Coronary artery (tissue), 2 donors: Measurements from ENCODE around the gene DDX31.
"Not testable (repeated sequence)": the region's sequence is repeated elsewhere in the genome, so short reads cannot be mapped to it uniquely, and the experiment has no call there.

Source experiments
- DNase-seq: peaks from one replicate; pipeline ENCODE4 v3.0.0-alpha.2; 2017; ENCODE audit warnings: low spot score
- H3K27ac ChIP-seq, 2 donors: fragments of 200-600 bp; sonication (generic); one replicate each; pipeline ENCODE4 v1.5.1; 2016 to 2019
- H3K4me3 ChIP-seq: fragments of 200-600 bp; sonication (generic); 2 replicates; pipeline ENCODE4 v1.5.1; 2016; ENCODE audit warnings: mild to moderate bottlenecking, moderate library complexity
- TF ChIP-seq, protein P1 (sequence below): fragments of 200-600 bp; sonication (generic); IDR thresholded peaks from one replicate; pipeline ENCODE4 v1.5.1; 2019; ENCODE audit warnings: antibody characterized with exemption

The DDX31 gene

DNA sequence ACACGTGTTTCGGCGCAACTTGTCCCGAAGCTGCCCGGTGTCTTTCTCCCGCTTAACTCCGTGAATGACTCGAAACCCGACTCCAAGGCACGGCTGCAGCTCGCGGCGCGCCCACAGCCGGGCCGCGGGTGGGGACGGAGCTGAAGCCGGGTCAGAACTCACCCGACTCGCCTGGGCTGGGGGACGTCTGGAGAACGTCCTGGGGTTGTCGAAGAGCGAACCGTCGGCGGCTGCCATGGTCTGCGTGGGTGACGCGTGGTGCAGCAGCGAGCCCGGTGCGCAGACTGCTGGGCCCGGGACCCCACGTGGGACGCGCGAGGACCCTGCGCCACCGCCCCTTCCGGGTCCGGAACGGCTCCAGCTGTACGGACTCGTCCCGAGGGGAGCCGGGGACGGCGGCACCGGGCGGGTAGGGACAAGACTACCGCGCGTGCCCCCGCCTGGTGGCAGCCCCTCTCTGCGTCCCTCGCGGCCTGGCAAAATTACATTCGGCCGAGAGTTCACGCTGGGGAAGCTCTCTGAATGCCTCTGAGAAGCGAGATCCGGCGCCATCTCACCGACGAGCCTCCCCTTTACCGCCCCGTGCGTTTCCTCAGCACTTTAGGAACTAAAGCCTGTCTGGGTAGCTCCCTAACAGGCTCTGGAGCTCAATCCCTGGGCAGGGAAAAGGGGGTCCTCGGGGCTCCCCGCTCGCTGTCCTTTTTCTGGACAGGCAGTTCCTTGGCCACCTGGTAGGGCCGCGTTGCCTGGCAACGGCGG lies at the start of gene DDX31:
Gene DDX31, minus strand, starts transcription at position 286 of the 759 bp plus-strand sequence. Its CDS starts 49 bp downstream, at position 237.
- peak within 1 kb of the TSS; percentile 91 to 99 for H3K27ac ChIP-seq
- TF ChIP-seq, protein P1, sequence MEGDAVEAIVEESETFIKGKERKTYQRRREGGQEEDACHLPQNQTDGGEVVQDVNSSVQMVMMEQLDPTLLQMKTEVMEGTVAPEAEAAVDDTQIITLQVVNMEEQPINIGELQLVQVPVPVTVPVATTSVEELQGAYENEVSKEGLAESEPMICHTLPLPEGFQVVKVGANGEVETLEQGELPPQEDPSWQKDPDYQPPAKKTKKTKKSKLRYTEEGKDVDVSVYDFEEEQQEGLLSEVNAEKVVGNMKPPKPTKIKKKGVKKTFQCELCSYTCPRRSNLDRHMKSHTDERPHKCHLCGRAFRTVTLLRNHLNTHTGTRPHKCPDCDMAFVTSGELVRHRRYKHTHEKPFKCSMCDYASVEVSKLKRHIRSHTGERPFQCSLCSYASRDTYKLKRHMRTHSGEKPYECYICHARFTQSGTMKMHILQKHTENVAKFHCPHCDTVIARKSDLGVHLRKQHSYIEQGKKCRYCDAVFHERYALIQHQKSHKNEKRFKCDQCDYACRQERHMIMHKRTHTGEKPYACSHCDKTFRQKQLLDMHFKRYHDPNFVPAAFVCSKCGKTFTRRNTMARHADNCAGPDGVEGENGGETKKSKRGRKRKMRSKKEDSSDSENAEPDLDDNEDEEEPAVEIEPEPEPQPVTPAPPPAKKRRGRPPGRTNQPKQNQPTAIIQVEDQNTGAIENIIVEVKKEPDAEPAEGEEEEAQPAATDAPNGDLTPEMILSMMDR = no peak
- peak; percentile 88 for DNase-seq
- peak within 1 kb of the TSS; percentile 100 for H3K4me3 ChIP-seq

DNA sequence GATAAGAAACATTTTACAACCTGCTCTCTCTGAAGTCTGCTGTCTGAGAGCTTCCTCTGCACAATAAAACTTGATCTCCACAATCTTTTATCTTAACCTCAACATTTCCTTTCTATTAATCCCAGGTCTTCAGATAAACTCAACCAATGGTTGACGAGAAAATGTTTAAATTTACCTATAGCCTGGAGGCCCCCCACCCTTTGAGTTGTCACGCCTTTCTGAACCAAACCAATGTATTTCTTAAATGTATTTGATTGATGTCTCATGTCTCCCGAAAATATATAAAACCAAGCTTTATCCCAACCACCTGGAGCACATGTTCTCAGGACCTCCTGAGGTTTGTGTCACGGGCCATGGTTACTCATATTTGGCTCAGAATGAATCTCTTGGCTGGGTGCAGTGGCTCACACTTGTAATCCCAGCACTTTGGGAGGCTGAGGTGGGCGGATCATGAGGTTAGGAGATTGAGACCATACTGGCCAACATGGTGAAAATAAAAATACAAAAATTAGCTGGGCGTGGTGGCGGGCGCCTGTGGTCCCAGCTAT lies 48.7 kb upstream of the DDX31 start:
- not testable (repeated sequence) for DNase-seq, H3K27ac ChIP-seq, H3K4me3 ChIP-seq

DNA sequence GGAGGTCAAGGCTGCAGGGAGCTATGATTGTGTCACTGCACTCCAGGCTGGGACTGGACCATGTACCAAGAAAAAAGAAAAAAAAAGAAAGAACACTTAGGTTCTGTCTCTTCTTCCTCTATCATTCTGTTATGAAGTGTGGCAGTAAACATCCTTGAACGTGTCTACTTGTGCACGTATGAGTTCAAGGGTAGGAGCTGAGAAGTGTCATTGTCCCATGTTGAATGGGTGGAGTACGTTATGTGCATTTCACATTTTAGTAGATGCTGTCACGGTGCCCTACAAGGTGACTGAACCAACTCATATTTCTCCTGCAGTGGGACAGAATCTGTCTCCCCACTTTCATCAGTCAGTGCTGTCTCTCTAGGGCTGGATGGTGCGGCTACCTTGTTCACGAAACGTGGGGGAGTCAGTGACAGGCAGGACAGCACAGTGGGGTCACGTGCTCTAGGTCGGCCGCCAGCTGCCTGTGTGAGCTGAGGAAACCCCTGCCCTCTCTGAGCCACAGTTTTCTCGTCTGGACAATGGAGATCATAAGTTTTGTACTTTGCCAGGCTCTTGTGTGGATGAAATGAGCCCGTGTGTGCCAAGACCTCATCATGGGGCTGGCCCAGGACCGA lies 47.7 kb upstream of the DDX31 start:
- Histone ChIP-seq H3K27ac (no peak overlapping the region), H3K4me3 (no peak overlapping the region)
- TF ChIP-seq, protein P1 = no peak
- DNase-seq = no peak

- Histone ChIP-seq H3K27ac (no peak overlapping the region), H3K4me3 (no peak overlapping the region)
- DNase-seq = no peak
- TF ChIP-seq, protein P1 = no peak
Measured at GRCh38 chr9:132716007-132716406, 46.2 kb upstream of the DDX31 start.

DNA sequence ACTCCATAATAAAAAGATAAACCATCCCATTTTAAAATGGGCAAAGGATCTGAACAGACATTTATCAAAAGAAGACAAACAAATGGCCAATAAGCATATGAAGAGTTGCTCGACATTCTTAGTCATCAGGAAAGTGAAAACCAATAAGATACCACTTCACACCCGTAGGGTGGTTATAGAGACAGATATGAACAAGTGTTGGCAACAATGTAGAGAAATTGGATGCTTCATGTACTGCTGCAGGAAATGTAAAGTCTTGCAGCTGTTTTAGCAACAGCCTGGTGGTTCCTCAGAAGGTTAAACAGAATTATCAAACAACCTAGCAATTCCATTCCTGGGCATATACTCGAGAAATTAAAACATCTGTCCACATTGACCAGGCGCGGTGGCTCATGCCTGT lies 43.0 kb upstream of the DDX31 start:
- no peak for DNase-seq
- H3K27ac ChIP-seq = no peak overlapping the region
- TF ChIP-seq, protein P1 = no peak
- no peak overlapping the region for H3K4me3 ChIP-seq

DNA sequence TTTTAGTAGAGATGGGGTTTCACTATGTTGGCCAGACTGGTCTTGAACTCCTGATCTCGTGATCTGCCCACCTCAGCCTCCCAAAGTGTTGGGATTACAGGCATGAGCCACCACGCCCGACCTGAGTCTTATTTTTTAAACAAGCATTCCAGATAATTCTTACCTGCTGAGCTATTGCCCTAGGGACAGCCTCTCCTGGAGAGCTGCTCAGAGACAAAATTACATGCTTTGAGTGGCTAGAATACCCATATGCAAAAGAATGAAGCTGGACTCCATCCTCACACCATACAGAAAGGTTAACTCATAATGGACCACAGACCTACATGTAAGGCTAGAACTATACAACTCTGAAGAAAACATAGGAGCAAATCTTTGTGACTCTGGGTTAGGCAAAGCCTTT lies 42.1 kb upstream of the DDX31 start:
- DNase-seq = no peak
- TF ChIP-seq, protein P1 = no peak
- no peak overlapping the region for H3K27ac ChIP-seq
- H3K4me3 ChIP-seq = no peak overlapping the region

DNA sequence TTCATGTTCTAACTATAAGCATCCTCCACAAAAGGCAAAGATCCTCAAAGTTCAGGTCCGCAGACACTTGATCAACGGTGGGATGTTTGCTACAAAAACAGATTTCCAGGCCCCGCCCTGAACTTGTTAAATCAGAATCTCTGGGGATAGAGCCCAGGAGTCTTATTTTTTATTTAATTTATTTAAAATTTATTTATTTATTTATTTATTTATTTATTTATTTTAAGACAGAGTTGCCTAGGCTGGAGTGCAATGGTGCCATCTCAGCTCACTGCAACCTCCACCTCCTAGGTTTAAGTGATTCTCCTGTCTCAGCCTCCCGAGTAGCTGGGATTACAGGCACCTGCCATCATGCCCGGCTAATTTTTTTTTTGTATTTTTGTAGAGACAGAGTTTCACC lies 41.4 kb upstream of the DDX31 start:
- H3K4me3 ChIP-seq, DNase-seq, H3K27ac ChIP-seq: not testable (repeated sequence)

- TF ChIP-seq, protein P1 = no peak
- Histone ChIP-seq H3K4me3 (no peak overlapping the region), H3K27ac (no peak overlapping the region)
- DNase-seq = no peak
Measured at GRCh38 chr9:132710333-132710732, 40.5 kb upstream of the DDX31 start.
